HG03378 (cell line): ENCODE results near the gene NHERF1.

ENCODE experiments used
- ATAC-seq: cut with Tn5 transposase; IDR thresholded peaks from one replicate; pipeline ENCODE4 v1.9.1; 2021; ENCODE audit warnings: mild to moderate bottlenecking, moderate library complexity; ENCODE audit not compliant: unreplicated experiment

The NHERF1 gene

DNA sequence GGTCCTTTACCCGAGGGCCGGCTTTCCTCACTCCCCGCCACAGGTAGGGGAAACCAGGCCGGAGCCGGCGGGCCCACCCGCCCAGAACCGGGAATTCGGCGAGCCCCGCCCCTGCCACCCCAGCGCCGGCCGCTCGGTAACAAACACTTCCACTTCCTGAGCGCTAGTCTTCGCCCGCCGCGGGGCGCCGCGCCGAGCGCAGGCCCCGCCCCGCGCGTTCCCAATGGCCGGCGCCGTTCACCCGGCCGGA lies 224 bp upstream of the NHERF1 start:
- ATAC-seq = no peak

DNA sequence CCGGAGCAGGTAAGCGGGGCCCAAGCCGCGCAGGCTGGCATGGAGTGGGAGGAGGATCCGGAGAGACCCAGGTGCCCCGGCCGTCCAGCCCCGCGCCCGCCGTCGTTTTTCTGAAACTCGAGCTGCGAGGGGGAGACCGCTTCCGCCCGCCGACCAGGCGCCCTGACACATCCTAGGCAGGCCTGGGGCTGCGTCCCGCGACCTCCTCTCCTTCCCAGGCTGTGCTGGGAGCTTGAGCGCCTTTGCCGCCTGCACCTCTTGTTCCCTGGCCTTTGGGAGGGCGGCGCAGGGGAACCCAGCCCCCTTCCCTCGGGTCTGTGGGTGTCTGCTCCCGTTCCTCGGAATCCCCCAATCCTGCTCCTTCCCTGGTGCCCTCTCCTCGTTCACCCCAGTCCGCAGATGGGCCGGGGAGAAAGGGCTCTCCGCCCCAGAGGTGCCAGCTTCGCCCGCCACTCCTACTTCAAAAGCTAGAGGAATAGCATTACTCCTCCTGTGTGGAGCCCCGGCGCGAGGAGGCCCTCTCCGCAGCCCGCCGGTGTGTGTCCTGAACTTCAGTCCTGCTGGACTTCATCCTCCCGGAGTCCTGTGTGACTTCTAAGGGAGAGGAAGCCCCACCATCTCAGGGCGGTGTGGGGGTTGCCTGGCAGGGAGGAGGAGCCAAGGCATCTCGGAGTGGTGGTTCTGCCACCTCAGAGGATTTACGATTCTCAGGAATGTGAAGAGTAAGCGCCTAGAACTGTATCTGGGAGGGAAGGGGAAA lies 1.0 kb downstream of the NHERF1 start:
- peak; percentile 3 for ATAC-seq

- no peak for ATAC-seq
Observed at GRCh38 chr17:74750039-74750326, 1.6 kb downstream of the NHERF1 start.

DNA sequence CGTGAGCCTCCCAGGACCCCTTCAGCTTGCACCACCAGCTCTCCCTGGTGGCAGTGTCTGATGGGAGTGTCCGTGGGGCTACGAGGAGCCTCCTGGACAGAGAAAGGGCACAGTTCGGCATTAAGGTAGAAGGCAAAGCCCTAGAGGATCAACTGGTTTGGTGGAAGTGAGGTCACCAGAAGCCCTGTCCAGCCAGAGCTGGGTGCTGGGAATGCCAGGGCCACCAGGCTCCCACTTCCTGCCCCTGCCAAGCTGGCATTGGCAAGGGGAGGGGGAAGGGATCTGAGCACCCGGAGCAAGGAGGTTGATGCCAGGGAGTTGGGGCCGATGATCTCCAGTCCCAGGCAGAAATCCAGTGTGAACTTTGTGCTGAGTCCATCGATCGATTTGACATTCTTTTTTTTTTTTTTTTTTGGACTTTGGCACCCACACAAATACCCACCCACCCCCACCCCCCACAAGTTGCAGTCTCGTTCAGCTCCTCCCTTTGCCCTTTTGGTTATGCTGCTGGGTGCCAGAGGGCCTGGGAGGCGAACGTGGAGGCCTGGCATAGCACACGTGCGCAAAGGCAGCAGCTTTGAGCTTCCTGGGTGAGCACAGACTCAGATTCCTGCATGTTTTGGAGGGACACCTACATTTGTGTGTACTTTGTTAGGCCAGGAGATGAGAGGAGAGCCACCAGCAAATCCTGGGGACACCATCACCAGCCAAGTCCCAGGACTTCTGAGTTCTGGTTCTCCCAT lies 2.1 kb downstream of the NHERF1 start:
- no peak for ATAC-seq

GRCh38 chr17:74752415-74752814 lies 4.0 kb downstream of the NHERF1 start:
- no peak for ATAC-seq

DNA sequence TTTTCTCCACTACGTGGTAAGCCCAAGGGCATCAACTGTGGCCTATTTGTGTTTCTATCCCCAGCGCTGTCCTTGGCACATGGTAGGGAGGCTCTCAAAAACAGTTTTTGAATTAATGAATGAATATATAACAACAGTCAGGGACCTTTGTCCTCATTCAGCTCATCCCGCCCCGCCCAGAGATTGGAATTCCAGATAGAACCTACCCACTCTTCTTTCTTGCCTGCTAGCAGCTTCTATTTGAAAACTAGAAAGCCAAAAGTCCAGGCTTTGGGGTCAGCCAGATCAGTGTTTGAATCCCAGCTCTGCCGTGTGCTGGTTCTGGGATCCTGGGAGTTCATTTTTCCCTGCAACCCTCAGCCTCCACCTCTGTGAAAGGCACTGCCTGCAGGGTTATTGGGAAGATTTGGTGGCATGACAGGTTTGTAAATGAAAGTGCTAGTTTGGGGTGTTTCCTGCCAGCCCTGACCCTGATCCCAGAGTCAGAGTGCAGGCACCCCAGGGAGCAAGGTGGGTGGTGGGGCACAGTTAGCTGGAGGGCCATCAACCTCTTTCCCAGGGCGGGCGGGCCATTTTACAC lies 4.5 kb downstream of the NHERF1 start:
- no peak for ATAC-seq

- ATAC-seq = no peak
Observed at GRCh38 chr17:74754832-74755231, 6.4 kb downstream of the NHERF1 start.

- ATAC-seq = no peak
Observed at GRCh38 chr17:74755533-74755932, 7.1 kb downstream of the NHERF1 start.

- no peak for ATAC-seq
Observed at GRCh38 chr17:74756891-74757290, 8.5 kb downstream of the NHERF1 start.

- ATAC-seq = no peak
Observed at GRCh38 chr17:74757502-74757901, 9.1 kb downstream of the NHERF1 start.

DNA sequence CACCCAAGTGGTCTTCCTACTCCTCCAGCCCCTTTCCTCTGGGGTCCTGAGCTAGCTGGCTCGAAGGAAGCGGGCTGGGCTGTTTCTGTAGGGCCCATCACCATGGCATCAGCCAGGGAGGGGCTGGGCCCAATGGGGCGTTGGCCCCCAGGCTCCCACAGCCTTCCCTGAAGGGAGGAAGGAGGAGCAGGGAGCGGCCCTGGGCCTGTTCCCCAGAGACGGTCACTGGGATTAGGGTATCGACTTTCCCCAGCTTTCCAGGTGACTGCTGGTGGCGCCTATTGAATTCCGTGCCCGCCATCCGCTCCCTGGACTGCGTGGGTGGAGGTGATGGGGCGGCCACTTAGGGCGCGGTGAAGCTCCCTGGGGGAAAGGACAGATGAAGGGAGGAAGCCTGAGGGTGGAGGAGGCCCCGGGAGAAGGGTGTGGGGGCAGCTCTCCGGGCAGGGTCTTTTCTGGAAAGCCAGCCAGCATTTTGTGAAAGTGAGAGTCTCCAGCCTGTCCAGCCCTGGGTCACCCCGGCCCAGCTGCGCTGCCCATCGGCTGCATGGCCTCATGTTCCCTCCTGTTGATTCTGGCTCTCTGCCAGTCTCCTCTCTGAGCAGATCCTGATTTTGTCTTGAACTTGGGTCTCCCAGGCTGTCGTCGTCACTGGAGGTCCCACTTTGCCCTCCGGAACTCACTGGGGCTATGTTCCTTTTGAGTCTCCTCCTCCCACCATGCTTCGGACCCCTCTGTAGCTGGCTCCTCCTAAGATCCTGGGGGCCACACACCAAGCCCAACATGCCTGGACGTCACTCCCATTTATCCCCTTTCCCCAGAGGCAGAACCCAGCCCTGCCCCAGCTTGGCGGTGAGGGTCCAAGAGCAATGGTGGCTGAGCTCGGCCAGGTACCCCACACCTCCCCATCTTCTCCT lies 9.8 kb downstream of the NHERF1 start:
- no peak for ATAC-seq

DNA sequence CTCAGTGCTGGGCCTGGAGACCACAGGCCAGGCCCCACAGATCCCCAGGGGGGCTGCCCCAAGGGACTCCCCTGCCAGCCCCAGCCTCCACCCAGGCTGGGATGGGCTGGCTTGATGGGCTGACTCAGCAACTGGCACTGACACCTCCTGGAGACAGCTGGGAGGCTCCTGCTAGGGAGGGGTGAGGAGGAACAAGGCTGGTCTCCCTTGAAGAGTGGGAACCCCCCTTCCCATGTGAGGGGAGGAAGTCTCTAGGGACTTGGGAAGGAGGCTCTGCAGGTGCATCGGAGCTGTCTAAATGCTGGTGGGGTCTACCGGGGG lies 10.4 kb downstream of the NHERF1 start:
- ATAC-seq = no peak

GRCh38 chr17:74759243-74759801 lies 10.9 kb downstream of the NHERF1 start:
- no peak for ATAC-seq

DNA sequence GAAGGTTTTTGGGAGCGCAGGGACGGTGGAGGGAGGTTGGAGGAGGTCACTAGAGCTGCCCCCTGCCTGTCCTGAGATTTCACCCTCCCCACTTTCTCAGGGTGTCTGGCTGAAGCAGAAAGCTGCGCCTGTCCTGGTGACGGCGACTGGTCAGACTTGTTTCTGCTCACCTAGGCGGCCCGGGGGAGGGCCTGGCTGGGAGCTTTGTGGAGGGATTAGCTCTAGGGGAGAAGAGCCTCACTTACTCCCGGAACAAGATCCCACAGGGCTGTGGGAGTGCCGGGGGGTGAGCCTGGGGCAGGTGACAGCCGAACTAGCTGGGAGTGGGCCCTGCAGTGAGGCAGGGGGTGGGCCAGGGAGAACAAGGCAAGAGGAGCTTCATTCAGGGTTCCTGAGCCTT lies 11.5 kb downstream of the NHERF1 start:
- no peak for ATAC-seq

DNA sequence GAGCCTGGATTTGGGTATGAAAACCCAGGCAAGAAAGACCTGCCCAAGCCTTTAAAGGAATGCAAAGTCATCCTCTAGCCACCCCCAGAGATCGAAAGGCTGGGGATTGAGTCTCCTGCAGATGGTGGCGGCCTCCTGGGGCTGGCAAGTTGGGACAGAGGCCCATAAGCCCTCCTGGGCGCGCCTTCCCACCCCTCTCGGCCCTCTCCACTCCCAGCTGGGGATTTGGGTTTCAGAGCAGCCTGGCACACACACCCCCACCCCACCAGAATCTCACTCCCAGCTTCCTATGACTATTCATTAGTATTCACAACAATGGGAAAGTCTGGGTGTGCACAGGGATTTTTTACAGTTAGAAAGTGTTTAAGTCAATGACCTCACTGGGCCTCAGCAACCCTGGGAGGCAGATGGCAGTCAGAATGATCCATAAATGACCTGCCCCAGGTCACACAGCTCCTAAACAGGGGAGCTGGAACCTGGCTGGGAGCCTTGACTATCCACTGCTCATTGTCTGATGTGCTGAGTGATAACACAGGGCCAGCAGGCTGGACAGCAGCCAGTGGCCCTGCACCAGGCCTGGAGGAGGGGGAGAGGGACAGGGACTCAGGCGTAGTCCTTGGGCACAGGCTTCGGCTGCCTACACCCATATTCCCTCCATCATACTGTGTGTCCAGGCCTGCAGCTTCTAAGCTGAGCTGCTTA lies 12.1 kb downstream of the NHERF1 start:
- no peak for ATAC-seq

DNA sequence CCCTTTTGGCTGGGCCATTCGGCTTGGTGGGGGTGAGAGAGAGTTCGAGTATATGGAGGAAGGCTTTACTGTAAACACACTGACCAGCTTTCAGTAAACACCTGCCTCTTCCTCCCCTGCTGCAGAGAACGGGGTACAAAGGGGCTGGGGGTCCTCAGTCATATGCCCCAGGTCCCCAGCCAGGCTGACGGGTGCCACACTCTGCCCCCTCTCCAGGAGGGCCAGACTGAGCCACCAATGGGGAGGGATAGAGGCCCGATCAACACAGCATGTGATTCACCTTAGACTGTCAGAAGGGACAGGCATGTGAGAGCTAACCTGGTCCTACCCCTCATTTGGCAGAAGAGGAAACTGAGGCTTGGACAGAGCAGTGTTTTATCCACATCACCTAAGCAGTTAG lies 13.0 kb downstream of the NHERF1 start:
- no peak for ATAC-seq

- no peak for ATAC-seq
Observed at GRCh38 chr17:74761931-74762330, 13.5 kb downstream of the NHERF1 start.

DNA sequence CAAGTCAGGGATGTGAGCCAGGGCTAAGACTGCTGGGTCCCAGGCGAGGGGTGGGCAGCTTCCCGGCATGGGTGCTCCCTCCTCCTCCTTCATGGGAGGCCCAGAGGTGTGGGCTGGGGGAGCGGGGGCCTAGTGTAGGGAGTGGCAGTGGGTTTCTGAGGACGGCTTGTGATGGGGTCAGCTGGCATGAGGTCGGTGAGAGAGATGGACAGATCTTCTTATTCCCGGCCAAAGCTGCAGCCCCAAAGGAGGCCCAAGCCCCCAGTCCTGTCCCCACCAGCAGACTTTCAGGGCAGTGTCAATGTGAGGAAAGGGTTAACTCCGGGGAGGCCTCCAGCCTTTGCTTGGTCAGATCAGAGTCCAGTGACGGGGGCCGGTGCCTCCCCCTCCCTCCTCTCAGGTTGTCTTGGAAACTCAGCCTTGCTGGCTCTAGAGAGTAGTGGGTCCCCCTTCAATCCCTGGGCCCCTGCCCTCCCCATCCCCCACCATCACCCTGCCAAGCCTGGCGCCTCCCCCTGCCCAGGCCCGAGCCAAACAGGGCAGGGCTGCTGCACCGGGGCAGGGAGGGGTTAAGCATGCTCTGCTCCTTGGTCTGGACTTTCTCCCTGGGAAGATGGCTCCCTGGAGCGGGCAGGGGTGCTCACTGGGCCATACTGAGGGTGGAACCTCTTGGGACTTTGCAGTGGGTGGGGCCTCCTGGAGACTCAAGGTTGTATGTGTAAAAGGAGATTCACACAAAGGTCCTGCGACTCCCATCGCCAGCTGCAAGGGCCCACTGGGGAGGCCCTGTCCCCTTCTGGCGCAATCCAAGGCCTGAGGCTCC lies 15.3 kb downstream of the NHERF1 start:
- ATAC-seq = no peak

DNA sequence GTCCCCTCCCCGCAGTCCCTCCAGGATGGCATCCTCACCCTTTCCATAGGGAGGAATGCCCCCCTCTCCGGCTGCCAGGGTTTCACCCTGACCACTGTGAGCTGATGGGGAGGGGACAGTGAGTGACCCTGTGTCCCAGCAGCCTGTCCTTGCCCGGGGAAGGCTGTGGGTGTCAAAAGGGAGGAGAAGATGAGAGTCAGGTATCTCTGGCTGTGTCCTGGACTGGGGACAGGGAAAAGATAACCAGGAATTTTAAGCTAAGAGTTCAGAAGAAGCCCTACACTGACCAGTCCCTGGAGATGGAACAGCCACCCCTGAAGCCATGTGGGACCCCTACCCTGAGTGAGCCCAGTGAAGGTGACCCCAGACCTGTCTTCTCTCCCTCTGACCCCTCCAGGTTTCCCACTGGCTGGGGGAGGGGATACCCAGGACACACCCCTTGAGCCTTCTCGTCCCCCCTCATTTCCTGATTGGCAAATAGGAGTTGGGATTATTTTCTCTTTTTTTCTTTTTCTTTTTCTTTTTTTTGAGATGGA lies 16.4 kb downstream of the NHERF1 start:
- ATAC-seq = no peak

- no peak for ATAC-seq
Observed at GRCh38 chr17:74766413-74766812, 18.0 kb downstream of the NHERF1 start.
